ENCODE measurements around the gene CAPN7.

Gene CAPN7

DNA sequence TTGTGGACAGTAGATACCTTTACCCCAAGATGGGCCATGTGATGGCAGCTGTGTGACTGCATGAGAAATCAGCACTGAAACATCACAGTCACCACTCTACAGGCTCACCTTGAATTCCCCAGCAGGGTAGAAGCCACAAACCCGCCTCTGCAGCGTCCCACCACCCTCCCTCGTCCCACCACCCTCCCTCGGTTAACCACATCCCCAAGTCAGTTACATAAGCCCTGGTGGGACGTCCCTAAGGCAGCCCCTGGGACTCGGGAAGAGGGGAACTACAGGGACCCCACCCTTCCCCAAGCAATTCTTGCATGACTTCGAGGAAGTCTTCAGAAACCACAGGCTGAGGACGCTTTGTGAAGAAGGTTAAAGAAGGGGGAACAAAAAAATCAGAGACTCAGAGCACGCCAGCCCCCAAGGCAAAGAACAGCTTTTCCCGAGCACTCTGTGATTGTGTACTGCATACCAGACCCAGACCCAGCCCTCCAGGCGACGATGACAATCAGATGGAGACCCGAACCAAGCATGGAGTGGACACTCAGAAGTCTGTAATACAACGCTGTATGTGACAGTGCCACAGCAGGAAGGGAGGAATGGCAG is 65.8 kb downstream of the CAPN7 start:
- no peak overlapping the region for H3K4me3 ChIP-seq (ENCODE audit: low read length)
- TF ChIP-seq, protein P1, sequence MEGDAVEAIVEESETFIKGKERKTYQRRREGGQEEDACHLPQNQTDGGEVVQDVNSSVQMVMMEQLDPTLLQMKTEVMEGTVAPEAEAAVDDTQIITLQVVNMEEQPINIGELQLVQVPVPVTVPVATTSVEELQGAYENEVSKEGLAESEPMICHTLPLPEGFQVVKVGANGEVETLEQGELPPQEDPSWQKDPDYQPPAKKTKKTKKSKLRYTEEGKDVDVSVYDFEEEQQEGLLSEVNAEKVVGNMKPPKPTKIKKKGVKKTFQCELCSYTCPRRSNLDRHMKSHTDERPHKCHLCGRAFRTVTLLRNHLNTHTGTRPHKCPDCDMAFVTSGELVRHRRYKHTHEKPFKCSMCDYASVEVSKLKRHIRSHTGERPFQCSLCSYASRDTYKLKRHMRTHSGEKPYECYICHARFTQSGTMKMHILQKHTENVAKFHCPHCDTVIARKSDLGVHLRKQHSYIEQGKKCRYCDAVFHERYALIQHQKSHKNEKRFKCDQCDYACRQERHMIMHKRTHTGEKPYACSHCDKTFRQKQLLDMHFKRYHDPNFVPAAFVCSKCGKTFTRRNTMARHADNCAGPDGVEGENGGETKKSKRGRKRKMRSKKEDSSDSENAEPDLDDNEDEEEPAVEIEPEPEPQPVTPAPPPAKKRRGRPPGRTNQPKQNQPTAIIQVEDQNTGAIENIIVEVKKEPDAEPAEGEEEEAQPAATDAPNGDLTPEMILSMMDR (IDR thresholded peaks at IDR 0.05; ENCODE audit: insufficient read depth, low read depth, low read length, missing control alignments), result no peak
- DNase-seq (ENCODE audit: low read depth), result no peak

DNA sequence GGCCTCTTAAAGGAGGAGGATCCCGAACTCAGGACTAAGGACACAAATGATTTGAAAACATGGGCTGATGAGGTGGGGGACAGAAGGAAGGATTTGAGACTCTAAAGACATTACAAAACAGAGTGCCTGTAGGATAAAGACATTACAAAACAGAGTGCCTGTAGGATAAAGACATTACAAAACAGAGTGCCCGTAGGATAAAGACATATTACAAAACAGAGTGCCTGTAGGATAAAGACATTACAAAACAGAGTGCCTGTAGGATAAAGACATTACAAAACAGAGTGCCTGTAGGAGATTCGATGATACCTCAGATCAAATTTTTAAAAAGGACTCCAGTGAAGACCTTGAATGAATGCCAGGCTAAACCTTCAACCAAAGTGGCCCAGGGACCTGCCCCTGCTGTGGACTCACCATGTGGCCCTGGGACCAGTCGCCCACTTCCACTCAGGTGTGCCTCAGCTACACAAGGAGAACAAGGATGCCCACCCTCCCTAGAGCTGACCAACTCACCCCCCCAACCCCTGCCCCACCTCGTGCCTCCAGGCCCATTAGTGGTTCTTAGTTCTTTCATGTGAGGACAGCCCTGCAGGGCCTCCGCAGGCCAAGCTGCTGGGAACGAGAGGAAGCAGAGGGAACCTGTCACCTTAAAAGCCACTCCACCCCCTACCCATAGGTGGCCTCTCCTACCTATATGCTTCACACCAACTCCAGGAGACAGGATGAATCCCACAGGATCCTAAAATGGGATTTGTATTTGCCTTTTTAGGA is 66.6 kb downstream of the CAPN7 start:
- no peak for DNase-seq (ENCODE audit: low read depth)
- TF ChIP-seq, protein P1 (IDR thresholded peaks at IDR 0.05; ENCODE audit: insufficient read depth, low read depth, low read length, missing control alignments), result no peak
- no peak overlapping the region for H3K4me3 ChIP-seq (ENCODE audit: low read length)

DNA sequence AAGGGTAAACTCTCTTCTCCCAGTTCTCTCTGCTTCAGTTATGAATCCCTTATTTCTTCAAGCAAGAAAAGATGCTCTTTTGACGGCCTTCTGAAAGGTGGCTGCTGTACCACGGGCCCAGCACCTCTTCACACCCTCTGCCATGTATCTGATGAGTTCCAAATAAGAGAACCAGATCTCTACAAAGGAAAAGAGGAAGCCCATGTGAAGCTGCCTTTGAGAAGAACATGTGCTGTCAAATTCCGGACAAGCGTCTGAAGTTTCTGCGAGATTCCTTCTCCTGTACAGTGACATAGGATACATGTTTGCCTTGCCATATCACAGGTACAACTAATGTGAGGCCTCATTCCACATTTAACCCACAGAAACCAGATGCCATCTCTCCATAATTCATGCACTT is 67.2 kb downstream of the CAPN7 start:
- H3K4me3 ChIP-seq (ENCODE audit: low read length), result no peak overlapping the region
- DNase-seq (ENCODE audit: low read depth), result no peak
- TF ChIP-seq, protein P1 (IDR thresholded peaks at IDR 0.05; ENCODE audit: insufficient read depth, low read depth, low read length, missing control alignments), result no peak

DNA sequence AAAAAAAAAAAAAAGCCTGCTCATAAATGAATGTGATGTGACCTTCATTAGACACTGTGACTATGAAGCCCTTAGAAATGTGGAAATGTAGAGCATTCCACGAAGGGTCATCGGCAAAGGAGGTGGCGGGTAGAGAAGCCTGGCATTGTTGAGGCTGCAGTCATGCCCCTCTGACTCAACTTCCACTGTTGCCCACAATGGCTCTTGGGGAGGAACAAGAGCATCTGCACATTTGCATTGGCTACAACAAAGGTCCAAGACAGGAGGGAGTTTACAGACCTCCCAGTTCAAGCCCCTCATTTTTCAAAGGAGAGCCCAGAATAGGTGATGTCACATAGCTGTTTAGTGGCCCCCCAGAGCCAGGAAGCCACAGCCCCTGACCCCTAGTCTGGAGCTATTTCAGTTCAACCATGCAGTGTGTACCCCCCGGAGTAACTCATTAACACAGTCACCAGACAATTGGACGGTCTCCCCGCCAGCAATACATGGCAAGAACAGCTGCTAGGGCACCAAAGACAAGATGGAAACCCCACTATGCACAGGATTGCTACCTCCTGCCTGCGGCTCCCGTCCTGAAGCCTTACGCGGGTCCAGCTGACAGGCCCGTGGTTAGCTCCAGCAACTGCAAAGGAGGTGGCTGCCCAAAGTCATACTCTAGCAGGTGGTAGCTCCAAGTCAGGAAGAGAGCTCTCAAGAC is 70.1 kb downstream of the CAPN7 start:
- TF ChIP-seq, protein P1 (IDR thresholded peaks at IDR 0.05; ENCODE audit: insufficient read depth, low read depth, low read length, missing control alignments), result no peak
- no peak overlapping the region for H3K4me3 ChIP-seq (ENCODE audit: low read length)
- no peak for DNase-seq (ENCODE audit: low read depth)

DNA sequence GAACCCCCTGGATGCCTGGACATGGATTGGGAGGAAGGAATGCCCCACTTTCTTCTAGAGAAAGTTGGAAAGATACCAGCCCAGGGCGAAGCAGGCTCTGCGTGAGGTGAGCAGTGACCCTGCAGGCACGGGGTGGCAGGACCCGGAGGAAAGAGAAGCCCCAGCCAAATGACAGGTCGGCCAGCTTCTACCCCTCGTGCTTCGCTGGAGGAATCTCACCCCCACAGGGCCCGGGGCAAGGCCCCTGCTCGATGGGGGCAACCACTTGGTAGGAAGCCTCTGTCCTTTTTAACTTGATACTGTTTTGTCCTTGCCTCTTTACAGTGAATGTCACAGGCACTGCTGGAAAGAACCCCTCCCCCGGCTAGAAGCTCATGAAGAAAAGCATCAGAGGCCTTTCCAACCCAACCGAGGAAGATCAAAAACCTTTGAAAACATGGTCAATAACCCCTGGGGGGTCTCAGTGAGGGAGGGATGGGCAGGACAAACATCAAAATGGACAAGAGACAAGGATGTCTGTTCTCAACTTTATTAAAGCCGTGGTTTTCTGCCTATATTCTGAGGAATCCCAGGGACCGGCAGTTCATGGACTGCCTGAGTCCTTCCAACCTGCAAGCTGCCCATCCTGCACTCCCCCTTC is 71.9 kb downstream of the CAPN7 start:
- TF ChIP-seq, protein P1 (IDR thresholded peaks at IDR 0.05; ENCODE audit: insufficient read depth, low read depth, low read length, missing control alignments), result no peak
- no peak for DNase-seq (ENCODE audit: low read depth)
- no peak overlapping the region for H3K4me3 ChIP-seq (ENCODE audit: low read length)

DNA sequence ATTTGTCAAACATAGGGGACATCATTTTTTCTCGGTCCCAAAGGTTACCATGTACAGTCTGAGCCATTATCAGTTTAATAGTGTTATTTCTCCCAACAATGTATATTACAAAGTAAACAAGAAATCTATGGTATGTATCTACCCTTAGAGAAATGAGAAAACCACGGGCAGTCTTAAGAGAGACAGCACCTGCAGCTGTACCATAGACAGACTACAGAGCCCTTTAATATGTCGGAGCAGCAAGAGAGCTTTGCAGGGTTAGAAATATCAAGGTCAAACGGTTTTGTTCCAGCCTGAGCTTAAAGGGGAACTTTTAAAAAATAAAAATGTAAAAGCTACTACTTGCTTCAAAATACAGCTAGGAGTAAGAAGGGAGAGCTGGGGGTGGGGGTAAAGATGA is 73.2 kb downstream of the CAPN7 start:
- TF ChIP-seq, protein P1 (IDR thresholded peaks at IDR 0.05; ENCODE audit: insufficient read depth, low read depth, low read length, missing control alignments), result no peak

More for the DNA sequence above, 73.2 kb downstream of the CAPN7 start:
- DNase-seq (ENCODE audit: low read depth), result no peak
- H3K4me3 ChIP-seq (ENCODE audit: low read length), result no peak overlapping the region

All from epithelial cell of esophagus (primary cell).